NCI-H1048 (cell line): ENCODE data around the gene TNFSF10.
"Not testable (repeated sequence)": the region's sequence is repeated elsewhere in the genome, so short reads cannot be mapped to it uniquely, and the experiment has no call there.

Experiments used
- DNase-seq: peaks from one replicate; lab custom pipeline; 2025; lab: John Stamatoyannopoulos, UW

Gene TNFSF10

DNA sequence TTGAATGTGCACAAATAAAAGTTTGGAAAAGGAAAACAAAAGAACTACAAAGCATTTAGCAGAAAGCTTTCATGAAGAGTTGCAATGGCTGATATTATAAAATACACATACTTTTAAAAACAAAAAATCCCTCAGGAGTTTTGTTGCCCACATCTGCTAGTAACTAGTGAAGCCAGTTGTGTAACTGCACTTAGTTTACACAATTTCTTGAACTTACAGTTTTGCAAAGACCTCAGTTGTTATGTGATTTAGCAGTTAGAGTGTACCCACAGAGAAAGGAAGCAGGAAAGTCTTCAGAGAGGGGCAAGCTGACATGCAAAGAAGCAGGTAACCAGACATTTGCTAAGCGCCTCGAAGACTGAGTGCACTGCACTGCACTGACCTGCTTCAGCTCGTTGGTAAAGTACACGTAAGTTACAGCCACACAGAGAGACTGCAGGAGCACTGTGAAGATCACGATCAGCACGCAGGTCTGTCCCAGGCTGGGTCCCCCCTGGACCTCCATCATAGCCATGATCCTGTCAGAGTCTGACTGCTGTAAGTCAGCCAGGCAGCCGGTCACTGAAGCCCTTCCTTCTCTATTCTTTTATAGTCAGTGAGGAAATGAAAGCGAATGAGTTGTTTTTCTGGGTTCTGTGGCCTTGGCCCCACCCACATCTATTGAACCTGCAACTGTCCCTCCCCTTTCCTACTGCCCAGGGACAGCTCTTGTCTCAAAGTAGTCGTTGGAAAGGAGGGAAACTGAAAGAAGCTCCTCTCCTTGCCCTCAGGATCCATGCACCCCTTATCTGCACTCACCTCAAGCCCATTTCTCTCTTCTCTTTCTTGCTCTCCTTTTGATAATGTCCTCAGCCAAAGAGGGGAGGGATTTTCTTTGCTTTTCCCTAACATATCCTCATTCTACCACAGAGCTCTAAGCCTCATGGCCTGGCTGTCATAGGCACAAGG is at the start of gene TNFSF10:
TSS of gene TNFSF10 (minus strand) at position 560 of the 948 bp plus-strand sequence. CDS start at position 514, 46 bp downstream.
- DNase-seq: no peak

DNA sequence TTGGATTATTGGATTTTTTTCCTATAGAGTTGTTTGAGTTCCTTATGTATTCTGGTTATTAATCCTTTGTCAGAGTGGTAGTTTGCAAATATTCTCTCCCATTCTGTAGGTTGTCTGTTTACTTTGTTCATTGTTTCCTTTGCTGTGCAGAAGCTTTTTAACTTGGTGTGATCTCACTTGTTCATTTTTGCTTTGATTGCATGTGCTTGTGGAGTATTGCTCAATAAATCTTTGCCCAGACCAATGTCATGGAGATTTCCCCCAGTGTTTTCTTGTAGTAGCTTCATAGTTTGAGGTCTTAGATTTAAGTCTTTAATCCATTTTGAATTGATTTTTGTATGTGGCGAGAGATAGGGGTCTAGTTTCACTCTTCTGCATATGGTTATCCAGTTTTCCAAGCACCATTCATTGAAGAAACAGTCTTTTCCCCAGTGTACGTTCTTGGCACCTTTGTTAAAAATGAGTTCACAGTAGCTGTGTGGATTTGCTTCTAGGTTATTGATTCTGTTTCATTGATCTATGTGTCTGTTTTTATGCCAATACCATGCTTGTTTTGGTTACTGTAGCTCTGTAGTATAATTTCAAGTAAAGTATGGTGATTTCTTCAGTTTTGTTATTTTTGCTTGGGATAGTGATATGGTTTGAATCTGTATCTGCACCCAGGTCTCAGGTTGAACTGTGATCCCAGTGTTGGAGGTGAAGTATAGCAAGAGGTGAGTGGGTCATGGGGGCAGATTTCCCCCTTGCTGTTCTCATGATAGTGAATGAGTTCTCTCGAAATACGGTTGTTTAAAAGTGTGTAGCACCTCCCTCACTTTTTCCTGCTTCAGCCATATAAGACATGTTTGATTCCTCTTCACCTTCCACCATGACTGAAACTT is 46.1 kb upstream of the TNFSF10 start:
- DNase-seq: no peak

DNA sequence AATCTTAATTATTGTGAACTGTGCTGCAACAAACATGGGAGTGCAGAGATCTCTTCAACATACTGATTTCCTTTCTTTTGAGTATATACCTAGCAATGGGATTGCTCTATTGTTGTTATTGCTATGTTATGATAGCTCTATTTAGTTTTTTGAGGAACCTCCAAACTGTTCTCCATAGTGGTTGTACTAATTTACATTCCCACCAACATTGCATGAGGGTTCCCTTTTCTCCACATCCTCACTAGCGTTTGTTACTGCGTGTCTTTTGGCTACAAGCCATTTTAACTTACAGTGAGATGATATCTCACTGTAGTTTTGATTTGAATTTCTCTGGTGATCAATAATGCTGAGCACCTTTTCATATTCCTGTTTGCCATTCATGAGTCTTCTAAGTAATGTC is 45.5 kb upstream of the TNFSF10 start:
- no peak for DNase-seq

DNA sequence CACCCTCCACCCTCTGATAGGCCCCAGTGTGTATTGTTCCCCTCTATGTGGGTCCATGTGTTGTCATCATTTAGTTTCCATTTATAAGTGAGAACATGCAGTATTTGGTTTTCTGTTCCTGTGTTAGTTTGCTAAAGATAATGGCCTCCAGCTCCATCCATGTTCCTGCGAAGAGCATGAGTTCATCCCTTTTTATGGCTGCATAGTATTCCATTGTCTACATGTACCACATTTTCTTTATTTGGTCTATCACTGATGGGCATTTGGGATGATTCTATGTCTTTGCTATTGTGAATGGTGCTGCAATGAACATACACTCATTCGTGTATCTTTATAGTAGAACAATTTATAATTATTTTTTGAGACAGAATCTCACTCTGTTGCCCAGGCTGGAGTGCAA is 43.6 kb upstream of the TNFSF10 start:
- DNase-seq: not testable (repeated sequence)

DNA sequence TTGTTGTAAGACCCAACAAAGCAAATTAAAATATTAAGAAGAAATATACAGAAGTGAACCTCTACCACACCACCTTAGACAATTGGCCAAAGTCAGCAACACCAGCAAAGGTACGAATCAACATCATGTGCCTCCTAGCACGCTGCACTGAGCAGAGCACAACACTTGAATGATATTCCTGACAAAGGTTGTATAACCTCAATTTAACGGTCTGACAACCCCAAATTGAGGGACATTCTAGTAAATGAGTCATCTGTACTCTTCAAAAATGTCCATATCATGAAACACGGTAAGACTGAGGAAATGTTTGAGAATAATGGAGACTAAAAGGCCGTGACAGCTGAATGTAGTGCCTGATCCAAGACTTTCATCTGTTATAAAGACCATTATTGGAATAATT is 41.3 kb upstream of the TNFSF10 start:
- no peak for DNase-seq

DNA sequence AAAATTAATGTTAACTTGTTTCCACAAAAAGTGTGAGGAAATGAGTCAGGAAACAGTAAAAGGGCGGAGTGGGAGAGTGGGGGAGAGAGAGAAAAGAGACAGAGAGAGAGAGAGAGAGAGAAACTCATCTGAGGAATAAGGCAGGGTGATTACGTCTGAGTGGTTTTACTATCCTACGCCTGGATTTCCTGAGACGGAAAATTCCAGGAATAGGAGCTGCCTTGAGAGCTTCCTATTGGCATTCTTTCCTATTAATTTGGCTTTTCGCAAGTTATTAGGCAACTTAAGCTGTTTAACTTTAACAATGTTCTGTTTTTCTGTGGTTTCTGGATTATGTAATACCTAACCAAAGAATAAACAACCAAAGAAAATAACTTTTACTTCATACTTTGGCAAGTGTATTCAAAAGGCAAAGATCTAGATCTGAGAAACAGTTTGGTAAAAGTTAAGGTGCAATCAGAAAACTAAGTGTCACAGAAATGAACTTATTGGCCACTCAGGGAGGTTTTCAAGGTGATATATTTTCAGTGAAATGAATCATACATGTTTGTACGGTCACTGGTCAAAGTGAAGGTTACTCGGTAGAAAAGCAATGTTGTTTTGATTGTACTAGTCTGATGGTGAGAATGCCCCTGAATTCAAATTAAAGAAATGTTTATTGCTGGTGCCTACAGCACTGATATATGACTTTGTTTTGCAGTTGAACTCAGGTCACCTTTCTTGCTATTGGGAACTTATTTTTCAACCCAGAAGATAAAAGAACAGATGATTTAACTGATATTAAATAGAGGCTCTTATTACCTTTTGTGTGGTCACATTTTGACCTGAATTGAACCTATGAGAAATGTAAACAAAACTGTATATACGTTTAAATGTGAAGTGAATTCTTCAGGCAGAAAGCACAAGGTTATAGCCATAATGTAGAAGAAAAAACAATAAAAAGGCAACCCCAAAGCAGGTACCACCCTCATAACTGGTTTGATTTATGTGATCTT is 39.9 kb upstream of the TNFSF10 start:
- DNase-seq: no peak

DNA sequence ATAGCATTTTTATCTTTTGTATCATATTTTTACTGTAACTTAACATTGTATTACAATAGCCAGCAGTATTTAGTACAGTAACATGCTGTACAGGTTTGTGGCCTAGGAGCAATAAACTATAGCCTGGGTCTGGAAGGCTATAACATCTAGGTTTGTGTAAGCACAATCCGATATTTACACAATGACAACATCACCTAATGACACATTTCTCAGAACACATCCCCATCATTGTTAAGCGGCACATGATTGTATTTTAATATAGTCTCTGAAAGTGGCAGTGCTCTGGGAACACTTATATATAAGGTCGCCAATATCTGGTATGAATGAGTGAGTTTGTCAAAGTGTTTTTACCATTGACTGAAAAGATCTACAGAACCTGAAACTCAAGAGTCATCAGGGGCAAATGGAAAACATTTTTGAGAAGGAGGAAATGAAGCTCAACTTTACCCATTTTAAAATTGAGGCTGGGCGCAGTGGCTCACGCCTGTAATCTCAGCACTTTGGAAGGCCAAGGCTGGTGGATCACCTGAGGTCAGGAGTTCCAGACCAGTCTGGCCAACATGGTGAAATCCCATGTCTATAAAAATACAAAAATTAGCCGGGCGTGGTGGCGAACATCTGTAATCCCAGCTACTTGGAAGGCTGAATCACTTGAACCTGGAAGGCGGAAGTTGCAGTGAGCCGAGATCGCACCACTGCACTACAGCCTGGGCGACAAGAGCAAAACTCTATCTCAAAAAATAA is 38.8 kb upstream of the TNFSF10 start:
- DNase-seq: no peak

DNA sequence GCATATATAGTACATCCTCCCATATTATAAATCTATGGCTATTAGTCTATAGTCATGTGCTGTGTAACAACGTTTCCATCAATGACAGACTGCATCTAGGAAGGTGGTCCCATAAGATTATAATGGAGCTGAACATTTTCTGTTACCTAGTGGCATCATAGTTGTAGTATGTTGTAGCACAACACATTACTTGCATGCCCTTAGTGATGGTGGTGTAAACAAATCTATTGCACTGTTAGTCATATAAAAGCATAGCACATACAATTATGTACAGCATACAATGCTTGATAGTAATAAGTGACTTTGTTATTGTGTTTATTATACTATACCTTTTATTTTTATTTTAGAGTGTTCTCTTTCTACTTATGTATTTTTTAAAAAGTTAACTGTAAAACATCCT is 37.4 kb upstream of the TNFSF10 start:
- DNase-seq: no peak

DNA sequence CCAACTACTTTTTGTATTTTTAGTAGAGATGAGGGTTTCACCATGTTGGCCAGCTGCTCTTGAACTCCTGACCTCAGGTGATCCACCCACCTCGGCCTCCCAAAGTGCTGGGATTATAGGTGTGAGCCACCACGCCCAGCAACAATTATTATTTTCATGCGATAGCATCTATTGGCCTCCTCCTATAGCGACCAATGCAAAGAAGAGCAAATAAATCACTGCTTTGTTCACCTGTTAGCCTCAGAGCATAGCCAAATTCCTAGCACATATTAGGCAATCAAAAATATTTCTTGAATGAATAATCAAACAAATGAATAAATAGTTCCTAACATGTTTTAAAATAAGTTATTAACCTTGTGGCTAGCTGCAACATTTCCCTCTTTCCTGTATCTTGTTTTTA is 36.8 kb upstream of the TNFSF10 start:
- DNase-seq: no peak

DNA sequence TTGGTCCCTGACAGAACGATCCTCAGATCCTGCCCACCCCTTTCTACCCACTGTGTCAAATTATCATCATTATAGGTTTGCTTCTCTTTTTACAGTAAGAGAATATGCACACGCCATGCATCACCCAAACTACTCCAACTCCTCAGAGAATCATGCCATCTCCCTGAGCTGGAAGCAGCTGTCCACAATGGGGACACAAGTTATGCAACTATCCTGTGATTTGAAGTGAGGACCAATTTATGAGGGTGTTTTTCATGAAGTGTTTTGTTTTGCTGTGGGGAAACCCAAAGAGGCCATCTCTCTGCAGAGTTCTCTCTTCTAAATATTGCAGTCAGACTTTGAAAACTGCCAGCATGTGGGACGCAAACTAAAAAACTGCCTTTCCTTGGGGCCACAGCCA is 35.8 kb upstream of the TNFSF10 start:
- DNase-seq: no peak

DNA sequence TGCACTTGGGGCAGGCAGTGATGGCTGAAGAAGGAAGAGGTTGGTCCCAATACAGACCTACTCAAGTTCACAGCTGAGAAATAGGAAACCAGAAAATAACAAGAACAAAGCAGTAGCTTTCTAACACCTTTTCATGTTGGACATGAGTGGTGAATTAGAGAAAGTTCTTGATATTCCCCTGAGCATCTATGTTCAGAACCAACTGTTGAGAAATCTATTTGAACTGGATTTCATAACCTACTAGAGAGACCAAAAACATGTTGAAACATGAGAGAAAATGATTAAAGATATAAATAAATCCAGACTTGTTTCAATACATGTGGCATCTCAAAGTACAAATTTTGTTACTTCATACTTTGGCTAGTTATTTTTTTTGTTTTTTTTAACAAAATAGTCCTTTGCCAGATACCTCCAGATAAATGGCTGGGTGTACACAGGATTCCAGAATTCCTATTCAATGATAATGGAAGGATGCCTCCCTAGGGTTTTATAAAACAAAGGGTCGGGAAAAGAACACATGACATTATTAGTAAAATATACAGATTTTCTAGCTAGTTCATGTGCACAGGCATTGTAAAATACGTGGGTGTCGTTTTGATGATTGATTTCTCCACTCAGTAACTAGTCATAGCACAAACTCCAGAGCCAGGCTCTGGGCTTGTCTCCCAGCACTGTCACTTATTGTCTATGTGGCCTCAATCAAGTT is 34.4 kb upstream of the TNFSF10 start:
- no peak for DNase-seq

DNA sequence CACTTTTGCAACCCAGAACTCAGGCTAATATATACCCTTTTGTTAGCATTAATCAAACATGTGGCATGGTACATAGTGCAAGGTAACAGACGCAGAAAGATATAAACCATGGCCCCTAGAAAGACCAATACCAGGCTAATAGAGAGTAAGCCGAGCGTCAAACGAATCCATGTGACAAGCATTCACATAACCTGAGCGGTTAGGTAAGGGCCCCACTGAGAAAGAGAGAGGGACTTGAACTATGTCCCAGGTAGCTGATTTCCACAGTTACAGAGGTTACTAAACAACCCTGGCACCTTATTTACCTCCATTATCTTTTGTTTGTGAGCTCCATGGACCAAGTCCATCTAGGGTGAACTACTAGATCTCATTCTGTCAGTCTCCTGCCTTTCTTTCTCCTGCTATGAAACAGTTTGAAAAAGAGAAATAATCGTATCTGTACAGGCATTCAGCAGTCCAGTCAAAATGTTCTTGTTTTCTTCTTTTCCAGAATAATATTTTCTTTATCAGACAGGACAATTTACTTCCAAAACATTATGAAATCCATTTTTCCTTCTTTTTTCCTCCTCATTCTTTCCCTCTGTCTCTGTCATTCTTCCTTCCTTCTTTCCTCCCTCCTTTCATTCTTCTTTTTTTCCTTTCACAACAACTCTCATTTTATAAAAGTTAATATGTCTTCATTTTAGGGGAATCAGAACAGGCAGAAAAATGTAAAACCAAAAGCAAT is 30.5 kb upstream of the TNFSF10 start:
- DNase-seq: no peak

DNA sequence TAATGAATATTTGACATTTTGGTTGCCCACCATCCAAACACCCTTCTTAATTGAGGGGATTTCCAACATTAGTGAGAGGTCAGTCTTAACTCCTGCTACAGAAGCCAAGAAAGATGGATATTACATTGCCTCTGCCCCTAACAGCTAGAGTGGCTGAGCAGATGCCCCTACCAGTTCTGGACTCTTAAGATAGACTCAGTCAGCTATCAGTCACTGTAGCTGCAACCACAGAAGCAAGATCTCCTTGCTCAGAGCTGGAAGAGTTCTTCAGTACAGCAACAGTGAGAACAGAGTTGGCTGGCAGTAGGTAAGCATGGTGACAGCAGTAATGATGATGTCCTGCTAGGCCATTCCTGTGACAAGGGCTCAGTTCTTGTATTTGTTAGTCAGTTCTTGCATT is 29.4 kb upstream of the TNFSF10 start:
- DNase-seq: no peak

DNA sequence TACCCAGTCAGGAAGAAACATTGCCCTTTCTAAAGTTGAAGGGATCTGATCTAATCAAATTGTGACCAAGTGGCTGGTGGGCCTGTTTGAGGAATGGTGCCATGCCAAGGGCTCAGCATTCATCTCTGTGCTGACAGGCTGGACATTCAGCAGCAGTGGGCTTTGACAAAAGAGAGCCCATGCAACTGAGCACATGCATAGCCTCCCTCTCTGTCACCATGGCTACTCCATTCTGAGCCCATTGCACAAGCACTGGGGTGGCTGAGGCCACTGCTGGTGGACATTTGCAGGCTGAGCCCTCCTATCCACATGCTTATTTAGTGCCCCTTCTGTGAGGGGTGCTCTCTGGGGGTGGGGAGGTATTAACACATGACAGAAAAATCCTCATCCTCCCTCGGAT is 28.6 kb upstream of the TNFSF10 start:
- no peak for DNase-seq

DNA sequence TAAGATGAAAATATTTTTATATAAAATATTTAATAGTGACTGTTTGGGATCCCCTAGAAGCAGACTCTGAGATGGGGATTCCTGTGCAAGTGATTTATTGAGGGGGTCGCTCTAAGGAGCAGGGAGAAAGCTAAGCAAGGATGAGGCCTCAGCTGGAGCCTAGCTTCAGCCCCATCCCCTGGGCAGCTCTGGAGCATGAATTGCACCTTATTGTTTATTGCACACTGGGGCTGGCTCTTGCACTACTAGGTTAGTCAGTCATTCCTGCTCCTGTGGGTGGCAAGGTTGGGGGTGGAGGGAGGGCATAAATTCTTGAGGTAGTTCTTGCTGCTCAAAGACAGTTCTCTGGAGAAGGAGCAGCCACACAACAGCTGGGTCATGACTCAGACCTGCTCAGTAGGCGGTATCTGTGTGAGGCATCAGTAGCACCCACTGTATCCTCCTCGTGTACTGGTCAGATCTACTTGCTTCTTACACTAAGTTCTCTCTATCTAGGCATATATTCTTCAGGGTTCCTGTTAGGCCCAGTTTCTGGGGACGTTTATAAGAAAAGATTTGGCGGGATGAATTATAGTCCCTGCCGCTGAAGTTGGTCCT is 27.2 kb upstream of the TNFSF10 start:
- no peak for DNase-seq

DNA sequence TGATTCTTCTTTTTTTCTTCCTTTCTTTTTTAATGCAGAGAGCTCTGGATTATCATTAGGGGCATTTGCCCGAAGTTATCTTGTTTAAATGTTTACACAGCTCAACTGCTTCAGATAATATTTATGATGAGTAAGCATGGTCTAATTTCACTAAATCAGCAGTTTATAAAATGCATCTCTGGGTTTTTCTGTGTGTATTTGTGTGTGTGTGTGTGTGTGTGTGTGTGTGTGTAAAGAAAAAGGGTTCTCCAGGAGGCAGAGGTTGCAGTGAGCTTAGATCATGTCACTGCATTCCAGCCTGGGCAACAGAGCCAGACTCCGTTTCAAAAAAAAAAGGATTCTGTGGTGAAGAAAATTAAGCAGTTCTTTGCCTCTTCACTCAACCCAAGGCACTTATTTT is 25.9 kb upstream of the TNFSF10 start:
- no peak for DNase-seq

DNA sequence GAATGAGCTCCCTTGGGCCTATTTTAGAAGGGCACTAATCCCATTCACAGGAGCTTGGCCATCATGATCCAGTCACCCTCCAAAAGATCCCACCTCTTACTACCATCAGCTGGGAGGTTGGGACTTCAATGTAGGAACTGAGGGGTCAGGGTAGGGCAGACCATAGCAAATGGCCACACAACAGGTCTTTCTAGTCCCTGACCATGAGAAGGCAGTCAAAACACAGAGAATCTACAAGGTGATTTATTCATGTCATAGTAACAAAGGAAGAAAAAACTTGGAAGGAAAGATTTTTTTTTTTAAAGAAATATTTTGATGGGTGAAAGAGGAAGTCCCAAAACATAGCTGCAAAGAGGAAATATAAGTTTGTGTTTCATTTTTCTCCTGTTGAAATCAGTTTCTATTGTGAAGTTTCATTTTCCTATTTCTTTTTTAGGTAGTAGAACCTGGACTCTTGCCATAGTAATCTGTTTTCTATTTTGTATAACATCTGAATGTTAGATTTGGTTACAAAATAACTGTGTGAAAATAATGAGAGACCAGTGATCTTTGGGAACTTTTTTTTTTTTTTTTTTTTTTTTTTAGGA is 23.5 kb upstream of the TNFSF10 start:
- no peak for DNase-seq

DNA sequence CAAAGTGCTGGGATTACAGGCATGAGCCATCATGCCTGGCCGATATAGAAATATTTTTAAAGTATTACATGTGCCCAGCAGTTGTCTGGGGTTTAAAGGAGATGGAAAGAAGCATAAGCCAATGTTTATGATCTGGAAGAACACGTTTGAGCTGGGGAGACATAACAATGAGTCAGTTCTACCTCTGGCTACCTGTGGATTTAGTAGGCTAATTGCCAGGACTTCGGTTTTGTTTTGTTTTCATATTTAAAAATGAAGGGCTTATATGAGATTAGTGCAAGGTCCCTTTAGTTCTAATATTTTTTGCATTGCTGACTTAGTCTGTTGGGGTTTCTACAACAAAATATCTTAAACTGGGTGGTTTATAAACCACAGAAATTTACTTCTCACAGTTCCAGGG is 22.9 kb upstream of the TNFSF10 start:
- DNase-seq: peak; percentile 31

DNA sequence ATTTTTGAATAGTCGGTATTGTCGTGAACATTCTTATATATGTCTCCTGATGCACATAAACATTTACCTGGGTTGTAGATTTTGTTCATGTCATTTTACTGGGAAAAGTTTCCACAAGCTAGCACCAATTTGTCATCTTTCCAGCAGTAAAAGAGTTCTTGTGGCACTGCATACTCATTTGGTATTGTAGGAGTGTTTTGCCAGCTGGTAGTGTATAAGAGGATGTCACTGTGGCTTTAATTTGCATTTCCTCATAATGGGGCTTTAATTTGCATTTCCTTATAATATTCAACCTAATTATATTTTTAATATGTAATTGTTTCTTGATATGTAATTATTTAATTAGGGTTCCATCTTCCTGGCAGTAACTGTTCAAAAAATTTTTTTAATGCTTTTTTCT is 21.2 kb upstream of the TNFSF10 start:
- DNase-seq: no peak
